Measurements from ENCODE around the gene MSANTD7. TPM values are rescaled to one million over a fixed set of nuclear protein-coding genes. Genes with fewer than 3 reads are reported as not detected.

Gene MSANTD7
- total and polyA plus RNA-seq, 2 experiments from 2014 or later = 7.2 to 15.9 TPM

DNA sequence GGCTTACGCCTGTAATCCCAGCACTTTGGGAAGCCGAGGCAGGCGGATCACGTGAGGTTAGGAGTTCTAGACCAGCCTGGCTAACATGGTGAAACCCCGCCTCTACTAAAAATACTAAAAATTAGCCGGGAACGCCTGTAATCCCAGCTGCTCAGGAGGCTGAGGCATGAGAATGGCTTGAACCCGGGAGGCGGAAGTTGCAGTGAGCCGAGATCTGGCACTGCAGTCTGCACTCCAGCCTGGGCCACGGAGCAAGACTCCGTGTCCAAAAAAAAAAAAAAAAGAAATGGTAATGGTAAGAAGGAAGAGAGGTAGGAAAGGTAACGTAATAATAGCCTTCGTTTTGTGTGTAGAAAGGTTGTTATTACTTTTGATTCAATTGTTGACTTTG is 1.2 kb downstream of the MSANTD7 start:
- peak overlapping the region; percentile 61 for H3K27ac ChIP-seq
- peak; percentile 54 for DNase-seq
- peak overlapping the region; percentile 88 for H2AFZ ChIP-seq
- H3K9me3 ChIP-seq (ENCODE audit: low read depth) = no peaks in the 10 kb centered on the region
- H4K20me1 ChIP-seq (ENCODE audit: insufficient read depth) = no peaks in the 10 kb centered on the region
- TF ChIP-seq EZH2 (IDR thresholded peaks at IDR 0.05; ENCODE audit: insufficient read depth, poor library complexity, severe bottlenecking) (no peak), EZH2phosphoT487 (IDR thresholded peaks at IDR 0.05; ENCODE audit: insufficient read depth, low read depth) (no peak)
- H3K4me2 ChIP-seq (ENCODE audit: unreplicated experiment) = peak overlapping the region; percentile 84
- 8 to 12% methylated on average over 14 of the region's 14 CpGs for WGBS, 2 experiments (ENCODE audit: low coverage in 1 of 2, low lambda C conversion rate in 2 of 2, missing lambda C conversion rate in 2 of 2)
- H3K4me3 ChIP-seq = peak overlapping the region; percentile 87
- no peaks in the 10 kb centered on the region for H3K27me3 ChIP-seq (replicated peaks; ENCODE audit: insufficient read depth)
- in situ Hi-C loops (cut with MboI) = no loop called here
- no peaks in the 10 kb centered on the region for H3K9me2 ChIP-seq (ENCODE audit: insufficient read depth)
- H3K79me2 ChIP-seq (ENCODE audit: insufficient read depth) = peaks cover 55% of the 10 kb centered on the region
- peak overlapping the region; percentile 91 for H3K9ac ChIP-seq
- peaks cover 43% of the 10 kb centered on the region for H3K36me3 ChIP-seq (ENCODE audit: low read depth)
- H3F3A ChIP-seq (ENCODE audit: insufficient read depth) = no peaks in the 10 kb centered on the region
- H3K4me1 ChIP-seq (ENCODE audit: insufficient read depth) = peaks cover 12% of the 10 kb centered on the region

DNA sequence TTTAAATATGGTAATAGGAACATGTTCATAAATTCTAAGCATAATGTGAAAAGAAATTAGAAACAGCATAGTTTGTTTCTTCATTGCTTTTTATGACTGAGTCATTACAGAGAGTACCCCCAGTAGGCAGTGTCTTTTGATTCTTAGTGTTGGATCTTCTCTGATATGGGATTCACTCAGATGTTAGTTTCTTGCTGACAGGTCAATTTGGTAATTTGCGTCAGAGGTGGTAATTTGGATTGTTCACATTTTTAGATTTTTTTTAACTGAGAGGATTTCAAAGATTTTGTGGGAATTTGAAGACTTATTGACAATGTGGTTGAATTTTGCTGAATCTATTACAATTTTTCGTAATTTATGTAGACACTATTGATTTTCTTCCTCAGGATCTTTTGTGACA is 2.1 kb downstream of the MSANTD7 start:
- H4K20me1 ChIP-seq (ENCODE audit: insufficient read depth) = no peaks in the 10 kb centered on the region
- H3K27ac ChIP-seq = no peak overlapping the region
- H3K4me3 ChIP-seq = no peak overlapping the region
- peaks cover 12% of the 10 kb centered on the region for H3K4me1 ChIP-seq (ENCODE audit: insufficient read depth)
- WGBS, 2 experiments (ENCODE audit: low coverage in 1 of 2, low lambda C conversion rate in 2 of 2, missing lambda C conversion rate in 2 of 2) = 94 to 100% methylated on average over 2 of the region's 2 CpGs
- H3K4me2 ChIP-seq (ENCODE audit: unreplicated experiment) = no peak overlapping the region
- DNase-seq = no peak
- H2AFZ ChIP-seq = no peak overlapping the region
- peaks cover 48% of the 10 kb centered on the region for H3K36me3 ChIP-seq (ENCODE audit: low read depth)
- no peaks in the 10 kb centered on the region for H3K9me3 ChIP-seq (ENCODE audit: low read depth)
- no peaks in the 10 kb centered on the region for H3K27me3 ChIP-seq (replicated peaks; ENCODE audit: insufficient read depth)
- in situ Hi-C loops (cut with MboI) = no loop called here
- TF ChIP-seq EZH2phosphoT487 (IDR thresholded peaks at IDR 0.05; ENCODE audit: insufficient read depth, low read depth) = no peak
- no peak for TF ChIP-seq EZH2 (IDR thresholded peaks at IDR 0.05; ENCODE audit: insufficient read depth, poor library complexity, severe bottlenecking)
- H3K9me2 ChIP-seq (ENCODE audit: insufficient read depth) = no peaks in the 10 kb centered on the region
- peaks cover 64% of the 10 kb centered on the region for H3K79me2 ChIP-seq (ENCODE audit: insufficient read depth)
- H3F3A ChIP-seq (ENCODE audit: insufficient read depth) = no peaks in the 10 kb centered on the region
- H3K9ac ChIP-seq = no peak overlapping the region

DNA sequence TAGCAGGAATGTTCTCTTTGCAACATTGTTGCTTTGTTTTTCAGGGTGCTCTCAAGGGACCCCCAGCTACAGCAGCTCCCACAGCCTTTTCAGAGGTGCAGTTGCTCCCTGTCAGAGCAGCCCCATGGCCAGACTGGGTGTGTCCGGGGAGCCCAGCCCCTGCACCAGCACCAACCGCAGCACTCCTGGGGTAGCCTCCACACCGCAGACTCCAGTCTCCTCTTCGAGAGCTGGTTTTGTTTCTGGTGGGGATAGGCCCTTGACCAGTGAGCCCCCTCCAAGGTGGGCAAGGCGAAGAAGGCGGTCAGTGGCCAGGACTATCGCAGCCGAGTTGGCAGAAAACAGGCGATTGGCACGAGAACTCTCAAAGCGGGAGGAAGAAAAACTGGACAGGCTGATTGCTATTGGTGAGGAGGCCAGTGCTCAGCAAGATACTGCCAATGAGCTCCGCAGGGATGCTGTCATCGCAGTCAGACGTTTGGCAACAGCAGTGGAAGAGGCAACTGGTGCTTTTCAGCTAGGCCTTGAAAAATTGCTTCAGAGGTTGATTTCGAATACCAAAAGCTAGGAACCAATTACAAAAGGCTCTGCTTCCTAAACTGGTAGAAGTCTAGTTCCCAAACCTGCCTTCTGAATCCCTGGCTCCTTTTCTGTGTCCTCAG is 5.4 kb downstream of the MSANTD7 start:
- no peak overlapping the region for H3K9ac ChIP-seq
- H3K4me3 ChIP-seq = no peak overlapping the region
- no peak overlapping the region for H2AFZ ChIP-seq
- peaks cover 5% of the 10 kb centered on the region for H3K4me1 ChIP-seq (ENCODE audit: insufficient read depth)
- no peaks in the 10 kb centered on the region for H3K9me2 ChIP-seq (ENCODE audit: insufficient read depth)
- in situ Hi-C loops (cut with MboI) = no loop called here
- H3K27ac ChIP-seq = no peak overlapping the region
- H3K9me3 ChIP-seq (ENCODE audit: low read depth) = no peaks in the 10 kb centered on the region
- H3F3A ChIP-seq (ENCODE audit: insufficient read depth) = 0 out of 2 replicates have a peak, but pooled peaks cover 11% of the 10 kb centered on the region
- no peak for DNase-seq
- 92 to 95% methylated on average over 15 of the region's 15 CpGs for WGBS, 2 experiments (ENCODE audit: low coverage in 1 of 2, low lambda C conversion rate in 2 of 2, missing lambda C conversion rate in 2 of 2)
- TF ChIP-seq EZH2 (IDR thresholded peaks at IDR 0.05; ENCODE audit: insufficient read depth, poor library complexity, severe bottlenecking) (no peak), EZH2phosphoT487 (IDR thresholded peaks at IDR 0.05; ENCODE audit: insufficient read depth, low read depth) (no peak)
- no peaks in the 10 kb centered on the region for H4K20me1 ChIP-seq (ENCODE audit: insufficient read depth)
- no peak overlapping the region for H3K4me2 ChIP-seq (ENCODE audit: unreplicated experiment)
- peaks cover 66% of the 10 kb centered on the region for H3K79me2 ChIP-seq (ENCODE audit: insufficient read depth)
- no peaks in the 10 kb centered on the region for H3K27me3 ChIP-seq (replicated peaks; ENCODE audit: insufficient read depth)
- peaks cover 49% of the 10 kb centered on the region for H3K36me3 ChIP-seq (ENCODE audit: low read depth)

DNA sequence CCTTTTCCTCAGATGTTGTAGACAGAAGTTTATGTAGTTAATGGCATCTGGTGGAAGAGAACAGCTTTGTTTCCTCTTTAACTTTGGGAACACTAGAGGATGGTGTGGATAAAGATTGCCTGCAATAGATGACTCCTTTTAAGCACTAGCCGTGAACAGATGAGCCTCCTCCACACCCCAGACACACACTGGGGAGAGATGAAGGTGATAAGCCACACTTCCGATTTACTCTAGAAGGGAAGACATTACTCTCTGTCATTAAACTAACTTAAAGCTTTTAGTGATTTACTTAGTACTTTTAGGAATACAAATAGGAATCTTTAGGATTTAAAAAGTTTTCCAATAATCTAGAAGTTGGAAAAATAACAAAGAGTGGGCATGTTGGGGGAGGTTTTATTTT is 6.8 kb downstream of the MSANTD7 start:
- in situ Hi-C loops (cut with MboI) = no loop called here
- Histone ChIP-seq H3K36me3 (ENCODE audit: low read depth) (peaks cover 49% of the 10 kb centered on the region), H3K27me3 (replicated peaks; ENCODE audit: insufficient read depth) (no peaks in the 10 kb centered on the region), H3K9me3 (ENCODE audit: low read depth) (no peaks in the 10 kb centered on the region), H3K4me2 (ENCODE audit: unreplicated experiment) (no peak overlapping the region), H2AFZ (no peak overlapping the region), H3K27ac (no peak overlapping the region), H4K20me1 (ENCODE audit: insufficient read depth) (no peaks in the 10 kb centered on the region), H3K9ac (no peak overlapping the region), H3K79me2 (ENCODE audit: insufficient read depth) (peaks cover 51% of the 10 kb centered on the region), H3F3A (ENCODE audit: insufficient read depth) (0 out of 2 replicates have a peak, but pooled peaks cover 11% of the 10 kb centered on the region), H3K4me1 (ENCODE audit: insufficient read depth) (no peaks in the 10 kb centered on the region), H3K9me2 (ENCODE audit: insufficient read depth) (no peaks in the 10 kb centered on the region), H3K4me3 (no peak overlapping the region)
- no peak for TF ChIP-seq EZH2phosphoT487 (IDR thresholded peaks at IDR 0.05; ENCODE audit: insufficient read depth, low read depth)
- no peak for TF ChIP-seq EZH2 (IDR thresholded peaks at IDR 0.05; ENCODE audit: insufficient read depth, poor library complexity, severe bottlenecking)
- 90 to 99% methylated on average over 2 of the region's 2 CpGs for WGBS, 2 experiments (ENCODE audit: low coverage in 1 of 2, low lambda C conversion rate in 2 of 2, missing lambda C conversion rate in 2 of 2)
- DNase-seq = no peak
